ENCODE data around the gene GALNS.

The GALNS gene

GRCh38 chr16:88764080-88764479 lies 92.7 kb downstream of the GALNS start:
- TF ChIP-seq CTCF (IDR thresholded peaks at IDR 0.05) = no peak
- Histone ChIP-seq H3K4me3 (no peak overlapping the region), H3K27ac (no peak overlapping the region)
- DNase-seq (ENCODE audit: low spot score) = no peak
